HG03196 (cell line): Measurements from ENCODE around the gene ELN.
"Not testable (repeated sequence)": the region's sequence is repeated elsewhere in the genome, so short reads cannot be mapped to it uniquely, and the experiment has no call there.

ENCODE experiments used
- ATAC-seq: cut with Tn5 transposase; IDR thresholded peaks from one replicate; pipeline ENCODE4 v1.9.1; 2021; ENCODE audit not compliant: unreplicated experiment

ELN gene

DNA sequence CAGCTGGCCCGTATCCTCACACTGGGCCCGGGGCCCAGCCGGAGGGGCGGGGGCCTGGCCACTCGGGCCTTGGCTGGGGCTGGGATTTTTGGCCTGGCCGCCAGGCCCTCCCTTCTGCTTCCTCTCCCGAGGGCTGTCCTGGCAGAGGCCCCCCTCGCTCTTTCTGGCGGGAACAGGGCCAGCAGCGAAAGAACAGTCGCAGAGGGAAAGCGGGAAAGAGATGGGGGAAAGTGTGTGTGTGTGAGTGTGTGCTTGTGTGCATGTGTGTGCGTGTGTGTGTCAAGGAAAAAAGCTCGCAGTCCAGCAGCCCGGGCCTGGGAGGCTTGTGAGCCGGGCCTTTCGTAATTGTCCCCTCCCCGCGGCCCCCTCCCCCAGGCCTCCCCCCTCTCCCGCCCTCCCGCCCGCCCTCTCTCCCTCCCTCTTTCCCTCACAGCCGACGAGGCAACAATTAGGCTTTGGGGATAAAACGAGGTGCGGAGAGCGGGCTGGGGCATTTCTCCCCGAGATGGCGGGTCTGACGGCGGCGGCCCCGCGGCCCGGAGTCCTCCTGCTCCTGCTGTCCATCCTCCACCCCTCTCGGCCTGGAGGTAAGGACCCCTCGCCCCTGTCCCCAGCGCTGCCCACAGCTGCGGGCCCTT lies at the start of gene ELN:
Gene ELN (plus strand): TSS at position 491 of the 638 bp plus-strand sequence. CDS start 15 bp downstream, at position 506.
- no peak for ATAC-seq

DNA sequence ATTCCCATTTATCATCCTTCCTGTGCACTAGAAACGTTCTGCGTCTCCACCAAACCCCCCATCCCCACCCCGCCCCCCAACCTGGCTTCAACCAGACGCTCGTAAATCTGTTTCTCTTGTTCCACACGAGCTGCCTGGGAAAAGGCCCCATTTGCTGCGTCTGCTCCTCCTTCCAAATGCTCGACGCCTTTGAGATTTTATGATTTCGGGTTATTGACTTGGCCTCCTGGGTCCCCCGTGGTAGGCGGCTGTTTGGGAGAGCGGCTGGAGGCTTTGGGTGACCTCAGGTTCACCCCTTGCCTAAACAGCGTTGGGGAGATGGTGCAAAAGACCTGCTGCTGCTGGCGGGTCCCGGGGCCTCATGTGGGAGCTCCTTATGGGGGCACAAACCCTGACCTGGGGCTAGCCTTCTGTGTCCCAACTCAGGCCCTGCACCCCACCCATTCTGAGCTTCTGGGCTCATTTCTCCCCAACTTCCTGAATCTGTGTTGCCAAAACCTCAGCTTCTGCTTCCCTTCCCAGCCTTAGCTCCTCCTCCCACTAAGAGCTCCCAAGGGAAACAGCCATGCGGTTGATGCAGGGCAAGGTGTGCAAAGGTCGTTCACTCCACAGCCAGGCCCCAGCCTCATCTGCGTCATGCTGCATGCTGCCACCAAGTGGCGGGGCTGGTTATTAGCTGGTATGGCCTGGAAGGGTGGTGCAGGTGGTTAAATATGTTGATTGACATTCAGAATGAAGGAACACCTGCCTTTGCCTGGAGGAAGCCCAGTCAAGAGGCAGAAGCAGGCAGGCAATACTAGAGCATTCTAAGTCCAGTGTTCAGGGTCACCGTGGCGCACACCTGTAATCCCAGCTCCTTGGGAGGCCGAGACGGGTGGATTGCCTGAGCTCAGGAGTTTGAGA lies 49.1 kb upstream of the ELN start:
- no peak for ATAC-seq

DNA sequence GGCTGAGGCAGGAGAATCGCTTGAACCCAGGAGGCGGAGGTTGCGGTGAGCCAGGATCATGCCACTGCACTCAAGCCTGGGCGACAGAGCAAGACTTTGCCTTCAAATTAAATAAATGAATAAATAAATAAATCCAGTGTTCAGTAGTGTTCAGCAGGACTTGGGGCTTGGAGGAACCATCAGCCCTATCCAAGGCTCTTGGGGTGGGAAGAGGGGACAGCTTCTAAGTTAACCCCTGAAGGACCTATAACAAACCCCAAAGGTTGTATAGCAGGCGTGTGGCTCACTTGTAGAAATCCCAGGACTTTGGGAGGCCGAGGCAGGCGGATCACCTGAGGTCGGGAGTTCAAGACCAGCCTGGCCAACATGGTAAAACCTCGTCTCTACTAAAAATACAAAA lies 48.3 kb upstream of the ELN start:
- not testable (repeated sequence) for ATAC-seq

DNA sequence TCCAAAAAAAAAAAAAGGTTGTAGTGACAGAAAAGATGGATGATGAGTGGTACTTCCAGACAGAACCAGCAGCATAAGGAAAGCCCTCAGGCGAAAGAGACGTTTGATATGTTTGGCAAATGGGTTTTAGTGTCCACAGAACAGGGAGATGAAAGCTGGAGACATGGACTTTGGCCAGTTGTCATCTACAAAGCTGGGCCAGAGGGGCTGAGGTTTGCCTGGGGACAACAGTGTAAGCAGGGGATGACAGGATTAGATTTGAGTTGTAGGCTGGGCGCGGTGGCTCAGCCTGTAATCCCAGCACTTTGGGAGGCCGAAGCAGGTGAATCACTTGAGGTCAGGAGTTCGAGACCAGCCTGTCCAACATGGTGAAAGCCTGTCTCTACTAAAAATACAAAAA lies 47.8 kb upstream of the ELN start:
- ATAC-seq = no peak

DNA sequence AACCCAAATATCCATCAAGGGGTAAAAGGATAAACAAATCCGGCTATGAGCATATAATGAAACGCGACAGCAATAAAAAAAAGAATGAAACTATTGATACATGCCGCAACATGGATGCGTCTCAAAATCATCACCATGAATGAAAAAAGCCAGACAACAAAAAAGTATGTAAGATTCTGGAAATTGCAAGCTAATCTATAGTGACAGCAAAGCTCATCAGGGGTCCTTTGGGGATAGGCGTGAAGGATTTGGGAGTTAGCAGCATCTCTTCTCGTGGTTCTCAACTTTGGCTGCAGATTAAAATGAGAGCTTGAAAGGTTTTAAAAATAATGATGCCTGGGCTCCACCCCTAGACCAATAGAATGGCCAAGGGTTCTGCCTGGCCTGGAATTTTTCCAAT lies 46.0 kb upstream of the ELN start:
- no peak for ATAC-seq

DNA sequence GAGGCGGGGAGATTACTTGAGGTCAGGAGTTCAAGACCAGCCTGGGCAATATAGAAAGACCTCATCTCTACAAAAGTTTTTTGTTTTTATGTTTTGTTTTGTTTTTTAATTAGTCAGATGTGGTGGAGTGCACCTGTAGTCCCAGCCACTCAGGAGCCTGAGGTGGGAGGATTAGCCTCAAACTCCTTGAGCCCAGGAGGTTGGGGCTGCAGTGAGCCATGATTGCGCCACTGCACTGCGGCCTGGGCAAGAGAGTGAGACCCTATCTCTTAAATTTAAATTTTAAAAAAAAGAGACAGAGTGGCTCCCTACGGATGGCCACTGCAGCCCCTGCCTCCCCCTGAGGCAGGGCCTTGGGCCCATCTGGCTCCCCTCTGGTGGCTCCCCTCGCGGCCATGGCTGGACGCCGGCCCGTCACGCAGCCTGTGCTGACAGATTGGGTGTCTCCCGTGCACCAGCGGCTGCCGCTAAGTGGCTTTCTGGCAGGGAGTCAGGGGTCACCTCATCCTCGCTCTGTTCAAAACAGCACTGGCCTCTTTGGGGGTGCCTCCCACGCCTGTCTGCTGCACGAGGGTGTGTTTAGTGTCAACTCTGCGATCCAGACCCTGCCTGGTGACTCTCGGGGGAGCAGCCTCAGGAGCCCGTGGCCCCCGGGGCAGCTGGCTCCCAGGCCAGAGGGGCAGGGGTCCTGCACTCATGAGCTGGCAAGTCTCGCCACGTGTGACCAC lies 44.4 kb upstream of the ELN start:
- no peak for ATAC-seq

DNA sequence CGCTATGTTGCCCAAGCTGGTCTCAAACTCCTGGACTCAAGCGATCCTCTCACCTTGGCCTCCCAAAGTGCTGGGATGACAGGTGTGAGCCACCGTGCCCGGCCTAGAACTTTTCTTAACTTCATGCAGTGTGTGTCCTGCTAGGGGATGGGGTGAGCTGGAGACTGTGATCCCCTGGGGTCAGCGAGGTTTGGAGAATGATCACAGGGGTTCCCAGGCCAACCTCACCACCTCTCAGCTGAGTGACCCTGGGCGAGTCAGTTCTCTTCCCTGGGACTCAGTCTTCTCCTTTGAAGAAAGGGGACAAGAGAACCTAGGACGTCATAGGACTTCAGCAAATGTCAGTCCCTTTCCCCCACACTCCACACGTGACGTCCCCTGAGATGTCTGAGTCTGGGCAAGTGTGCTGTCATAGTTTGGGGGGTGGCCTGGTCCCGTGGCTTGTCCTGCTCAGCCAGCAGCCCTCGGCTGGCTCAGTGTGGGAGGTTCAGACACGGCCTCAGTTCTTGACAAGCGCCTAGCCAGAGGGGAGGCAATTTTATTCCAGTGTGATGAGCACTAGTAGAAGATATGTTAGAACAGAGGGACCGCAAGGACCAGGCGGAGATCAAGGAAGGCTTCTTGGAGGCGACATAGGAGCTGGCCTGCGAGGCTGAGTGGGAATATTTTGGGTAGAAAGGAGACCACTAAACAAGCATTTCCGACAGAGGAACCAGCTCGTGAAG lies 43.3 kb upstream of the ELN start:
- no peak for ATAC-seq

DNA sequence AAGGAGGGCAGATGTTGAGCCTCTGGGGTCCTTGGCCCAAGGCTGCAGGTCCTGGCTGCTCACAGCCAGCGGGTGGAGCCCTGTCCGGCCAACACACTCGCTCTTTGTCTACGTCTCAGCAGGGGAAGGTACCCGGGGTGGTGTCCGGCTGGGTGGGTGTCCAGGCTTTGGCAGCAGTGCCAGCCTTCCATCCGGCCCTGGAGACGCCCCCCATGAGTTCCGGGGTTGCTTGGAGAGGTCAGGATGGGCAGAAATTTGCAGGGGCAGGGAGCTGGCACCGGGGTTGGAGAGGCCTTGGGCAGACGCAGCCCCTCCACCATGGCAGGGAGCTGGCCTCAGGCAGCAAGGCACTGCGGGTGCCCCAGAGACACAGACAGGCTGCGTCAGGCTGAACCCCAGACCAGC lies 42.2 kb upstream of the ELN start:
- no peak for ATAC-seq

DNA sequence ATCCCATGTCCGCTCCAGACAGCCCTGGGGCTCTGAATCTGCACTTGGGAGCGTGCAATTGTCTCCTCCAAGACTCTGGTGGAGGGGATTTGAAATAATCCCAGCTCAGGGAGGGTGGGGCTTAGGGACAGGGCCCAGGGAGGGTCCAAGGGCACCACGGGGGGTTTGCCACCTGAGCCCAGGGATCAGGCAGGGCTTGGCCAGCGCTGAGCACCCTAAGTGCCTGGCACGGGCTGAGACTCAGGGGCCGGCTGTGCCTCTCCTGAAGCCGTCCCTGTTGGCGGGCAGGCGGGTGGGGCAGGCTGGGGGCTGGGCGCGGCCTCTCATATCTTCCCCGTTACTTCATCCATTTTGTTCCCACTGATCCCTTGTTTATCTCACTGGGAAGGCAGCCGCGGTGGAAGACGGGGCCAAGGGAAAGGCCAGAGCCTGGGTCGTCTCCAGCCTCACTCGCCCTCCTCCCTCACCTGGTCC lies 41.8 kb upstream of the ELN start:
- ATAC-seq = no peak

DNA sequence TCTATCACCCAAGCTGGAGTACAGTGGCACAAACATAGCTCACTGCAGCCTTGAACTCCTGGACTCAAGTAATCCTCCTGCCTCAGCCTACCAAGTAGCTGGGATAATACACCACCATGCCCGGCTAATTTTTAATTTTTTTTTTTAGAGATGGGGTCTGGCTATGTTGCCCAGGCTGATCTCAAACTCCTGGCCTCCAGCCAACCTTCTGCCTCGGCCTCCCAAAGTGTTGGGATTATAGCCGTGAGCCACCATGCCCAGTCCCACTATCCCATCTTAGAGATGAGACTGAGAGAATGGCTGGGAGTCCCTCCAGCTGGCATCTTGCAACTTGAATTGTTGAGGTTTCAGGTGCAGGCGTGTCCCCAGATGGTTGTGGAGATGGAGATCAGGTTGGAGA lies 40.7 kb upstream of the ELN start:
- no peak for ATAC-seq

DNA sequence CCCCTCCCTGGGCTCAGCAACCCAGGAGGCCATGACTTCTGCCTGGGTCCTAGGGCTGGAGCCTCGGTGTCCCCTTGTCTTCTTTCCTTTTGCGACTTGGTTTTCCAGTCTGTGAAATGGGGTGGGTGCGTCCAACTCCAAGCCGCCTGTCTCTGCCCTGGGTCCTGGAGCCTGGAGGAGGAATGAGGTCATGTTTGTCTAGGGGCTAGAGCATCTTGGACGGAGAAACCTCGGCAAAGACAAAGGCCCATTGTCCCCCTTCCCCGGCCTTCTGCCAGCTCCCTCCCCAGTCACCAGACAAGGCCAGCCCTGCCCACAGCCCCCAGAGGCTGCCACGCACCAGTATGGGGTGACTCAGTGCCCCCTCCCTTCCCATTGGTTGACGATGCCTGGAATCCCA lies 39.8 kb upstream of the ELN start:
- no peak for ATAC-seq

DNA sequence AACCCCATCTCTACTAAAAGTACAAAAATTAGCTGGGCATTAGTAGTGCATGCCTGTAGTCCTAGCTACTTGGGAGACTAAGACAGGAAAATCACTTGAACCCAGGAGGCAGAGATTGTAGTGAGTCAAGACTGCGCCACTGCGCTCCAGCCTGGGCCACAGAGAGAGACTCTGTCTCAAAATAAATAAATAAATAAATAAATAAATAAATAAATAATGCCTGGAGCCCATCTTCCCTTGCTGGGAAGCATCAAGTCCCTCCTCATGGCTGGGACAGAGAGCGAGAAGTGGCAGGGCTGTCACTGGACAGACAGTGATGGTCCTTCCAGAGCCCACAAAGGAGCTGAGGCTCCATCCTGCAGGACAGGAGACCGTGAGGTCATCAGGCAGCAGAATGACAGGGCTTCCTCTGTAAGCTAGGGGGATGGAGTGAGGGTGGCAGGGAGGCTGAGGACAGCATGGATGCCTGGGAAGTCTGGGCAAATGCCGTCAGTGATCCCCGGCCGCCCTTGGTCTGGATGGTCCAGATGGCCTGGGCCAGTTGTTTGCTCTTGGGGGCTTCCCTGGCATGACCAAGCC lies 36.4 kb upstream of the ELN start:
- ATAC-seq = no peak

DNA sequence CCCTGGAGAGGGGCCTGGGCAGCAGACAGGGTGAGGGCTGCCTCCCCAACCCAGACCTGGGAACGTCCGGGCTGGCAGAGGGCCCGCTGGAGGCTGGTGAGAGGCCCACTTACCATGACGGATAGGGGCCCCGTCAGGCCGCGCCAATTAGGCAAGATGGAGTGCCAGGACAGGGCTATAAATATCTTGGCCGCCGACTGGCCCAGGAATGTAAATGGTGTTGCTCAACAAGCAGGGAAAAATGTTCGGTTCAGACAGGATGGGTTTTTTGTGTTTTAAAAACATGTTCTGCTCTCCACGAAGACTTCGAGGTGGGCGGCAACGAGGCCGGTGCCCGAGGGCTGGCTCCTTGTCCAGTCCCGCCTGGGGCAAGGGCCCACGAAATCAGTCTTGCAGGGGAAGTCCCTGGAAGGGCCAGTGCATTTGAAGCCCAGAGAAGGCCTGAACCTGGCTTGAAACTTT lies 35.8 kb upstream of the ELN start:
- no peak for ATAC-seq

DNA sequence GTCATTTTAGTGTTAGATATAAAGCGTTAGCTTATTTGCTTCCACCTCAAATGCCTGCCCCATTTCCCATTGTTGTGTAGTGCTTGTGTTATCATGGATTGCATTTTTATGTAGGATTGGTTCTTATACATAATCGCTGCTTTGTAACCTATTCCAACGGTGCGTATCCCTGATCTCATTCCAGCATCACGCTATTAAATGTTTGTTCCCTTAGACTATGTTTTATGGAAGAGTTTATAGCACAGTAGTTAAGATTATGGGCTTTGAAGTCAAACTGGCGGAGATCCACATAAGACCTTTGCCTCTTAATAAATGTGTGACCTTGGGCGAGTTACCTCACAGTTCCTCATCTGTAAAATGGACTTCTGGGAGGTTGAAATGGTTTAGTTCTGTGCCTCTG lies 34.0 kb upstream of the ELN start:
- no peak for ATAC-seq

DNA sequence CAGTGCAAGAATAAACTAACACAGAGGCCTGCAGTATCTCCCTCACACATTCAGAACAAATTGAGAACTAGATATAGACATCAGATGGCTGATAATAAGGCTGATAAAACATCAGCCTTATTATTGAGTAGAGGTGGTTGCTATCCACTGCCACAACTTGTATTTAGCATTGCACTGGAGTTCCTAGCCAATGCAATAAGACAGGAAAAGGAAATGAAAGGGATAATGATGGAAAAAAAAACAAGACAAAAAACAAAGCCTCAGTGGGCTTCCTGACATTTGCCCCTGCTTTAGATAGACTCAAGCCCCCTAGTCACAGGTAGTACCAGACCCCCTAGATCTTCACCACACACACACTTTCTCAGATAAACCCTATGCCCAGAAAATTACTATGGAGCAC lies 33.2 kb upstream of the ELN start:
- ATAC-seq = no peak

DNA sequence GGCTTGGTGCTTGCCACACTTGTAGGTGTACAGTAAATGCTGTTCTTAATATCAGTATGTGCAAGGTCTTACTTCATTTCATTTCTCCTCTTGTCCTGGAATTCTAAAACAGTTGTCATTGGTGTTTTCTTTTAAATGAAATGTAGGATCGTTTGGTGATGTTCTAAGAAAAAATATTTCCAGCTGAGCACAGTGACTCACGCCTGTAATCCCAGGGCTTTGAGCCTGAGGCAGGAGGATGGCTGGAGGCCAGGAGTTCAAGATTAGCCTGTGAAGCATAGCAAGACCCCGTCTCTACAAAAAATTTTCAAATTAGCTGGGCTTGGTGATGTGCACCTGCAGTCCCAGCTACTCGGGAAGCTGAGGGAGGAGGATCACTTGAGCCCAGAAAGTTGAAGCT lies 32.6 kb upstream of the ELN start:
- no peak for ATAC-seq

DNA sequence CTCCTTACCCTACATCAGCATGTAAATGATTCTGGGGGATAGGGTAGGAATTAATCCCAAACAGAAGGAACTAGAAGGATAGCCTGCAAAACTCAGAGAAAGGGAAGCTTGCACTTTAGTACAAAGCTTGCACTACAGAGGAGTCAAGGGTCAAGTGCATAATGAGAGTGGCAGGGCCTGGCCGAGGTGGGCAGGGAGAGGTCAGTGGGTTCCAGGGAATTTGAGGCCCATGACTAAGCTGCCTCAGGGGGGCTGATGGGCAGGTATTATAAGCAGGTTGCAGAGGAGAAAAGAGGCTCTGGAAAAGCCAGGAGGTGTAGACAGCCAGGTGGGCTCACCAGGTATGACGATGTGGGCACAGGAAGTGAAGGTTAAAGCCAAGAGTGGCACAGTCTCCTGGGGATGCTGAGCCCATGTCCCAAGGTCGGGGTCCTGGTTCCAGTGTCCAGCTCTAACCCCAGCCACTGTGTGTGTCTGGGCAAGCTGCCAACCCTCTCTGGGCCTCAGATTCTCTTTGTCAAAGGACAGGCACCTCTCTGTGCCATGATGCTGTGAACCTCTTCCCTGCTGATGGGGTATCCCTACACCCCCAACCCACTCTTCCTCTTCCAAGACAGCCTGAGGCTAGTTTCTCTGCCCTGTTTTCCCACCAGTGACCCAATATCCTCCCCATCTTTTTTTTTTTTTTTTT lies 32.0 kb upstream of the ELN start:
- no peak for ATAC-seq

DNA sequence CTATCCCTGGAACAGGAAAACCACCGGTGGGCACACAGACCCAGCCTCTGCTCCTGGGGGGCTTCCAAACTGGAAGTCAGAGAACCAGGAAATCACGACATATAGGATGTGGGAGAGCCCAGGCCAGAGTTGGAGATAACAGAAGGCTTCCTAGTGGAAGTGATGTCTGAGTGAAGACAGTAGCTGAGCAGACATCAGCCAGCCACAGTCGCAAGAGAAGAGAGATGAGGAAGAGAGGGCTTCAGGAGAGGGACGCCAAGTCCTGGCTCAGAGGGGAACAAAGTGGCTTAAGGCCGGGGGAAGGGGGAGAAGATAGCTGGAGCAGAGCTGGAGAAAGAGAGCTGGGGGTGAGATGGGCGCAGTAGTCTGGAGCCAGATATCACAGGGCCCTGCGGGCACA lies 30.9 kb upstream of the ELN start:
- no peak for ATAC-seq

DNA sequence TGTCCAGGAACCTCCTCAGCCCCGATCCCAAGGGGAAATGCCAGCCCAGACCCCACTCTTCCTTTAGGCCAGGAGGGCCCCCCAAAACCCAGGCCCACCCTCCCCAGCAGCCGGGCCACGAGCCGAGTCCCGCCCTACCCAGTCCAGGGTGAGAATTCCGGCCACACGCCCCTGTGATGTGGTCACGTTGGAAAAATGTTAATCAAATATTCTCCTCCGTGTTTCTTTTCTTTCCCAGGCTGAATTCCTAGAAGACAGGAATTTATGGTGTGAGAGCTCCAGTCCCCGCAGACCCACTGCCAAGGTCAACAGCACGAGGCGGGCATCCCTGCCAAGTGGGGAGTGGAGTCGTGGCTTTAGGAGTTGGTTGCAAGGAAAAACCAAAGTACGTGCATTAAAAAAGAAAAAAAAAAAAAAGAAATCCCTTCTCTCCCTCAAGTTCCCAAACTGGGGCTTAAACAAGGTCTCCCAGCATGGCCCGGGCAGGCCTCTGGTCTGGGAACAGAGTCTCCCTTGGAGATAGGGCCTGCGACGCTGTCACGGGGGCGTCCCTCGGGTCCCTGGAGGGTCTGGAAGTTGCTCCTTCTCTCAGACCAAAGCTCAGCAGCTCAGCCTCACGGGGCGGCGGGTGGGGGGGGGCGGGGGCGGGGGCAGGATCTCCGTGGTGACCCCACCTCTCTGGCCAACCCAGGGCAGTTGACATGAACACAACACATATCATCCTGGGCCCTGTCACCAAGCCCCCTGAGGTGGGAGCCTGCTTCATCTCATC lies 28.1 kb upstream of the ELN start:
- no peak for ATAC-seq
